GM23338 (cell line): ENCODE data around the gene ABCA12. TPM values are rescaled to one million over a fixed set of nuclear protein-coding genes. Genes with fewer than 3 reads are reported as not detected.

Source experiments
- ATAC-seq: fragments of 200-7000 bp; cut with Tn5 transposase; 3 replicates; pipeline ENCODE4 v1.9.1; 2020
- DNase-seq: peaks from one replicate; pipeline ENCODE4 v3.0.0-alpha.2; 2015; ENCODE audit warnings: low spot score
- H2AFZ ChIP-seq: fragments of 200-600 bp; sonication (generic); 2 replicates; pipeline ENCODE4 v1.8.0; 2016; ENCODE audit warnings: antibody characterized with exemption, mild to moderate bottlenecking, moderate library complexity
- H3F3A ChIP-seq: fragments of 200-600 bp; sonication (generic); replicated peaks from 2 replicates; pipeline ENCODE4 v1.8.0; 2017; ENCODE audit warnings: antibody characterized with exemption, mixed run types, low read depth
- H3K27ac ChIP-seq: fragments of 200-600 bp; sonication (generic); 2 replicates; pipeline ENCODE4 v1.6.1; 2016; ENCODE audit warnings: low read depth
- H3K27me3 ChIP-seq: fragments of 200-600 bp; sonication (generic); 2 replicates; pipeline ENCODE4 v1.8.0; 2016; ENCODE audit warnings: mild to moderate bottlenecking, mixed run types, moderate library complexity; ENCODE audit not compliant: insufficient read depth
- H3K36me3 ChIP-seq: fragments of 200-600 bp; sonication (generic); 2 replicates; pipeline ENCODE4 v1.8.0; 2016; ENCODE audit warnings: mild to moderate bottlenecking; ENCODE audit not compliant: insufficient read depth
- H3K4me1 ChIP-seq: fragments of 200-600 bp; sonication (generic); 2 replicates; pipeline ENCODE4 v1.8.0; 2016; ENCODE audit warnings: mild to moderate bottlenecking, moderate library complexity; ENCODE audit not compliant: insufficient read depth
- H3K4me2 ChIP-seq: fragments of 200-600 bp; sonication (generic); 2 replicates; pipeline ENCODE4 v1.7.1; 2017; ENCODE audit warnings: mixed run types
- H3K4me3 ChIP-seq: fragments of 200-600 bp; sonication (generic); 2 replicates; pipeline ENCODE4 v1.6.1; 2016; ENCODE audit warnings: mixed run types
- H3K79me2 ChIP-seq: fragments of 200-600 bp; sonication (generic); replicated peaks from 2 replicates; pipeline ENCODE4 v1.8.0; 2017; ENCODE audit warnings: mild to moderate bottlenecking; ENCODE audit not compliant: insufficient read depth
- H3K9me2 ChIP-seq: fragments of 200-600 bp; sonication (generic); 2 replicates; pipeline ENCODE4 v1.8.0; 2017; ENCODE audit not compliant: insufficient read depth
- H4K20me1 ChIP-seq: fragments of 200-600 bp; sonication (generic); replicated peaks from 2 replicates; pipeline ENCODE4 v1.8.0; 2017; ENCODE audit warnings: mild to moderate bottlenecking; ENCODE audit not compliant: insufficient read depth
- H3K27ac Mint-ChIP-seq: 2 replicates; pipeline ENCODE4 v1.8.0; 2020; ENCODE audit warnings: inconsistent platforms, mild to moderate bottlenecking, moderate library complexity, mixed read lengths
- H3K27me3 Mint-ChIP-seq: 3 replicates; pipeline ENCODE4 v1.8.0; 2022; ENCODE audit warnings: low read depth, mild to moderate bottlenecking, moderate library complexity, mixed read lengths, inconsistent platforms; ENCODE audit not compliant: insufficient read depth, poor library complexity
- H3K36me3 Mint-ChIP-seq: 3 replicates; pipeline ENCODE4 v1.8.0; 2021; ENCODE audit warnings: low read depth, mild to moderate bottlenecking, inconsistent platforms, moderate library complexity, mixed read lengths
- H3K4me1 Mint-ChIP-seq: 3 replicates; pipeline ENCODE4 v1.8.0; 2020; ENCODE audit warnings: mild to moderate bottlenecking, inconsistent platforms, mixed read lengths
- H3K4me3 Mint-ChIP-seq: 3 replicates; pipeline ENCODE4 v1.8.0; 2021; ENCODE audit warnings: moderate library complexity, mild to moderate bottlenecking, inconsistent platforms, mixed read lengths
- H3K9me3 Mint-ChIP-seq: 3 replicates; pipeline ENCODE4 v1.8.0; 2020; ENCODE audit warnings: moderate library complexity, mild to moderate bottlenecking, inconsistent platforms, mixed read lengths
- CREB1 ChIP-seq: fragments of 250-450 bp; sonication (Bioruptor Pico); IDR thresholded peaks from 2 replicates; pipeline ENCODE4 v1.5.0; 2020; ENCODE audit warnings: low read depth, mild to moderate bottlenecking, moderate library complexity
- EZH2phosphoT487 ChIP-seq: fragments of 200-600 bp; sonication (generic); IDR thresholded peaks from one replicate; pipeline ENCODE4 v1.8.1; 2018; ENCODE audit warnings: antibody characterized with exemption; ENCODE audit not compliant: unreplicated experiment
- JUNB ChIP-seq: IDR thresholded peaks from one replicate; pipeline ENCODE4 v1.6.1; 2016; ENCODE audit warnings: antibody characterized with exemption; ENCODE audit not compliant: unreplicated experiment
- NANOG ChIP-seq: IDR thresholded peaks from 2 replicates; pipeline ENCODE4 v1.6.1; 2016; ENCODE audit warnings: antibody characterized with exemption, borderline replicate concordance
- STAT1 ChIP-seq: IDR thresholded peaks from one replicate; pipeline ENCODE4 v1.6.1; 2016; ENCODE audit warnings: antibody characterized with exemption; ENCODE audit not compliant: unreplicated experiment
- ZNF114 ChIP-seq: fragments of 250-450 bp; sonication (Bioruptor Pico); IDR thresholded peaks from 2 replicates; pipeline ENCODE4 v1.5.0; 2020; ENCODE audit warnings: mild to moderate bottlenecking, moderate library complexity
- ZNF331 ChIP-seq: fragments of 250-450 bp; sonication (Bioruptor Pico); IDR thresholded peaks from 2 replicates; pipeline ENCODE4 v1.5.0; 2020; ENCODE audit warnings: low read depth, mild to moderate bottlenecking, moderate library complexity
- polyA plus RNA-seq: library from polyadenylated mRNA; unstranded; fragments of >200 nt; fragmentation: Nextera tagmentation; extraction: Ambion mirVana; gene quantifications from 2 replicates; pipeline ENCODE4 v1.2.1, GENCODE V29; 2016
- total RNA-seq: library from RNA; depleted of rRNA; stranded (reverse); fragments of >200 nt; shearing (Covaris generic); gene quantifications from 2 replicates; pipeline ENCODE4 v1.2.3, GENCODE V29; 2014
- TF ChIP-seq, protein P1 (sequence below): IDR thresholded peaks from 2 replicates; pipeline ENCODE4 v1.6.1; 2016; ENCODE audit warnings: antibody characterized with exemption
- TF ChIP-seq, protein P2 (sequence below), 2 experiments: fragments of 200-600 bp in 1 of 2; sonication (generic) in 1 of 2; conservative IDR thresholded peaks; 2 replicates each; pipeline versions ENCODE4 v1.5.1 to v1.6.1; 2016 to 2017; ENCODE audit warnings: antibody characterized with exemption in 2 of 2, low read depth in 2 of 2, mild to moderate bottlenecking in 2 of 2, moderate library complexity in 1 of 2
- TF ChIP-seq, protein P3 (sequence below): fragments of 250-450 bp; sonication (Bioruptor Pico); IDR thresholded peaks from 2 replicates; pipeline ENCODE4 v1.5.0; 2020; ENCODE audit warnings: mild to moderate bottlenecking, moderate library complexity

Gene ABCA12
- total and polyA plus RNA-seq, 2 experiments from 2014 or later: 0.05 to 0.10 TPM

DNA sequence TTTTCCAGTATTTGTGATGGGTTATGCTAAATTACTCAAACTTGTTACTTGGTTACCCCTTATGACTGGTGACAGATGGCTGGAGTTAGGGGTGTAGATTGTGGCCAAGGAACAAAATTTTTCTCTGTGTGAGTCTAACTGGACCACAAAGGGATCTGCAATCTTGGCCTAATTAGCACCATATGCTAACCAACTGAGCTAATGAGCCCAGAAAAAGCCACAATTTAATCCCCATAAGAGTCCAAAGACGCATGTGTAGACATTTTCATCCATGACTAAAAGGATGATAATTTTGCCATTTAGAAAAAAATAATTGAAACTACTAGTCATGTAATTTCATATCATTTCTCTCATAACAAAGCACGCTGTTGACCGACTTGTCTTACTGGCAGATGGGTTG, 151.2 kb downstream of the ABCA12 start:
- Mint-ChIP-seq H3K27me3 (no peaks in the 10 kb centered on the region), H3K4me3 (no peak overlapping the region), H3K9me3 (no peaks in the 10 kb centered on the region), H3K27ac (no peak overlapping the region), H3K36me3 (no peaks in the 10 kb centered on the region), H3K4me1 (no peaks in the 10 kb centered on the region)
- no peaks in the 10 kb centered on the region for H4K20me1 ChIP-seq
- no peak overlapping the region for H2AFZ ChIP-seq
- DNase-seq (no peak), ATAC-seq (no peak)
- TF ChIP-seq ZNF114 (CRISPR knock-in tag): no peak
- TF ChIP-seq EZH2phosphoT487: no peak
- TF ChIP-seq, protein P1, sequence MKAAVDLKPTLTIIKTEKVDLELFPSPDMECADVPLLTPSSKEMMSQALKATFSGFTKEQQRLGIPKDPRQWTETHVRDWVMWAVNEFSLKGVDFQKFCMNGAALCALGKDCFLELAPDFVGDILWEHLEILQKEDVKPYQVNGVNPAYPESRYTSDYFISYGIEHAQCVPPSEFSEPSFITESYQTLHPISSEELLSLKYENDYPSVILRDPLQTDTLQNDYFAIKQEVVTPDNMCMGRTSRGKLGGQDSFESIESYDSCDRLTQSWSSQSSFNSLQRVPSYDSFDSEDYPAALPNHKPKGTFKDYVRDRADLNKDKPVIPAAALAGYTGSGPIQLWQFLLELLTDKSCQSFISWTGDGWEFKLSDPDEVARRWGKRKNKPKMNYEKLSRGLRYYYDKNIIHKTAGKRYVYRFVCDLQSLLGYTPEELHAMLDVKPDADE: no peak
- no peak for TF ChIP-seq STAT1
- TF ChIP-seq NANOG: no peak
- no peak for TF ChIP-seq CREB1 (CRISPR knock-in tag)
- TF ChIP-seq, protein P2, sequence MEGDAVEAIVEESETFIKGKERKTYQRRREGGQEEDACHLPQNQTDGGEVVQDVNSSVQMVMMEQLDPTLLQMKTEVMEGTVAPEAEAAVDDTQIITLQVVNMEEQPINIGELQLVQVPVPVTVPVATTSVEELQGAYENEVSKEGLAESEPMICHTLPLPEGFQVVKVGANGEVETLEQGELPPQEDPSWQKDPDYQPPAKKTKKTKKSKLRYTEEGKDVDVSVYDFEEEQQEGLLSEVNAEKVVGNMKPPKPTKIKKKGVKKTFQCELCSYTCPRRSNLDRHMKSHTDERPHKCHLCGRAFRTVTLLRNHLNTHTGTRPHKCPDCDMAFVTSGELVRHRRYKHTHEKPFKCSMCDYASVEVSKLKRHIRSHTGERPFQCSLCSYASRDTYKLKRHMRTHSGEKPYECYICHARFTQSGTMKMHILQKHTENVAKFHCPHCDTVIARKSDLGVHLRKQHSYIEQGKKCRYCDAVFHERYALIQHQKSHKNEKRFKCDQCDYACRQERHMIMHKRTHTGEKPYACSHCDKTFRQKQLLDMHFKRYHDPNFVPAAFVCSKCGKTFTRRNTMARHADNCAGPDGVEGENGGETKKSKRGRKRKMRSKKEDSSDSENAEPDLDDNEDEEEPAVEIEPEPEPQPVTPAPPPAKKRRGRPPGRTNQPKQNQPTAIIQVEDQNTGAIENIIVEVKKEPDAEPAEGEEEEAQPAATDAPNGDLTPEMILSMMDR (conservative IDR thresholded peaks at IDR 0.05; ENCODE audit: low read depth in 2 of 2): no peak
- TF ChIP-seq, protein P3, sequence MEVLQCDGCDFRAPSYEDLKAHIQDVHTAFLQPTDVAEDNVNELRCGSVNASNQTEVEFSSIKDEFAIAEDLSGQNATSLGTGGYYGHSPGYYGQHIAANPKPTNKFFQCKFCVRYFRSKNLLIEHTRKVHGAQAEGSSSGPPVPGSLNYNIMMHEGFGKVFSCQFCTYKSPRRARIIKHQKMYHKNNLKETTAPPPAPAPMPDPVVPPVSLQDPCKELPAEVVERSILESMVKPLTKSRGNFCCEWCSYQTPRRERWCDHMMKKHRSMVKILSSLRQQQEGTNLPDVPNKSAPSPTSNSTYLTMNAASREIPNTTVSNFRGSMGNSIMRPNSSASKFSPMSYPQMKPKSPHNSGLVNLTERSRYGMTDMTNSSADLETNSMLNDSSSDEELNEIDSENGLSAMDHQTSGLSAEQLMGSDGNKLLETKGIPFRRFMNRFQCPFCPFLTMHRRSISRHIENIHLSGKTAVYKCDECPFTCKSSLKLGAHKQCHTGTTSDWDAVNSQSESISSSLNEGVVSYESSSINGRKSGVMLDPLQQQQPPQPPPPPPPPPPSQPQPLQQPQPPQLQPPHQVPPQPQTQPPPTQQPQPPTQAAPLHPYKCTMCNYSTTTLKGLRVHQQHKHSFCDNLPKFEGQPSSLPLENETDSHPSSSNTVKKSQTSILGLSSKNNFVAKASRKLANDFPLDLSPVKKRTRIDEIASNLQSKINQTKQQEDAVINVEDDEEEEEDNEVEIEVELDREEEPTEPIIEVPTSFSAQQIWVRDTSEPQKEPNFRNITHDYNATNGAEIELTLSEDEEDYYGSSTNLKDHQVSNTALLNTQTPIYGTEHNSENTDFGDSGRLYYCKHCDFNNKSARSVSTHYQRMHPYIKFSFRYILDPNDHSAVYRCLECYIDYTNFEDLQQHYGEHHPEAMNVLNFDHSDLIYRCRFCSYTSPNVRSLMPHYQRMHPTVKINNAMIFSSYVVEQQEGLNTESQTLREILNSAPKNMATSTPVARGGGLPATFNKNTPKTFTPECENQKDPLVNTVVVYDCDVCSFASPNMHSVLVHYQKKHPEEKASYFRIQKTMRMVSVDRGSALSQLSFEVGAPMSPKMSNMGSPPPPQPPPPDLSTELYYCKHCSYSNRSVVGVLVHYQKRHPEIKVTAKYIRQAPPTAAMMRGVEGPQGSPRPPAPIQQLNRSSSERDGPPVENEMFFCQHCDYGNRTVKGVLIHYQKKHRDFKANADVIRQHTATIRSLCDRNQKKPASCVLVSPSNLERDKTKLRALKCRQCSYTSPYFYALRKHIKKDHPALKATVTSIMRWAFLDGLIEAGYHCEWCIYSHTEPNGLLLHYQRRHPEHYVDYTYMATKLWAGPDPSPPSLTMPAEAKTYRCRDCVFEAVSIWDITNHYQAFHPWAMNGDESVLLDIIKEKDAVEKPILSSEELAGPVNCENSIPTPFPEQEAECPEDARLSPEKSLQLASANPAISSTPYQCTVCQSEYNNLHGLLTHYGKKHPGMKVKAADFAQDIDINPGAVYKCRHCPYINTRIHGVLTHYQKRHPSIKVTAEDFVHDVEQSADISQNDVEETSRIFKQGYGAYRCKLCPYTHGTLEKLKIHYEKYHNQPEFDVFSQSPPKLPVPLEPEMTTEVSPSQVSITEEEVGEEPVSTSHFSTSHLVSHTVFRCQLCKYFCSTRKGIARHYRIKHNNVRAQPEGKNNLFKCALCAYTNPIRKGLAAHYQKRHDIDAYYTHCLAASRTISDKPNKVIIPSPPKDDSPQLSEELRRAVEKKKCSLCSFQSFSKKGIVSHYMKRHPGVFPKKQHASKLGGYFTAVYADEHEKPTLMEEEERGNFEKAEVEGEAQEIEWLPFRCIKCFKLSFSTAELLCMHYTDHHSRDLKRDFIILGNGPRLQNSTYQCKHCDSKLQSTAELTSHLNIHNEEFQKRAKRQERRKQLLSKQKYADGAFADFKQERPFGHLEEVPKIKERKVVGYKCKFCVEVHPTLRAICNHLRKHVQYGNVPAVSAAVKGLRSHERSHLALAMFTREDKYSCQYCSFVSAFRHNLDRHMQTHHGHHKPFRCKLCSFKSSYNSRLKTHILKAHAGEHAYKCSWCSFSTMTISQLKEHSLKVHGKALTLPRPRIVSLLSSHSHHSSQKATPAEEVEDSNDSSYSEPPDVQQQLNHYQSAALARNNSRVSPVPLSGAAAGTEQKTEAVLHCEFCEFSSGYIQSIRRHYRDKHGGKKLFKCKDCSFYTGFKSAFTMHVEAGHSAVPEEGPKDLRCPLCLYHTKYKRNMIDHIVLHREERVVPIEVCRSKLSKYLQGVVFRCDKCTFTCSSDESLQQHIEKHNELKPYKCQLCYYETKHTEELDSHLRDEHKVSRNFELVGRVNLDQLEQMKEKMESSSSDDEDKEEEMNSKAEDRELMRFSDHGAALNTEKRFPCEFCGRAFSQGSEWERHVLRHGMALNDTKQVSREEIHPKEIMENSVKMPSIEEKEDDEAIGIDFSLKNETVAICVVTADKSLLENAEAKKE (CRISPR knock-in tag): no peak
- TF ChIP-seq ZNF331 (CRISPR knock-in tag): no peak
- TF ChIP-seq JUNB: no peak
- H3K27me3 ChIP-seq: no peaks in the 10 kb centered on the region
- no peaks in the 10 kb centered on the region for H3K9me2 ChIP-seq
- no peaks in the 10 kb centered on the region for H3K79me2 ChIP-seq
- H3K36me3 ChIP-seq: no peaks in the 10 kb centered on the region
- H3K4me1 ChIP-seq: no peaks in the 10 kb centered on the region
- no peak overlapping the region for H3K4me3 ChIP-seq
- H3K4me2 ChIP-seq: no peak overlapping the region
- no peak overlapping the region for H3K27ac ChIP-seq
- no peaks in the 10 kb centered on the region for H3F3A ChIP-seq
